ENCODE data around the gene SRPX.

Gene SRPX

DNA sequence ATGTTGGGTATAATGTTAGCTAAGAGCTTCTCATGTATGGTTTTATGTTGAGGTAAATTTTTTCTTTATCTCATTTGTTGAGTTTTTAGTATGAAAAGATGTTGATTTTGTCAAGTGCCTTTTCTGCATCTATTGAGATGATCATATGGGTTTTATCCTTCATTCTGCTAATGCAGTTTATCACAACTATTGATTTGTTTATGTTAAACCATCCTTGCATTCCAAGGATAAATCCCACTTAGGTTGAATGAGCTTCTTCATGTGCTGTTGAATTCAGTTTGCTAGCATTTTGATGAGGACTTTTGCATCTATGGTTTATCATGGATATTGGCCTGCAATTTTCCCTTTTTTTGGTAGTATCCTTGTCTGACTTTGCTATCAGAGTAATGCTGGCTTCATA, 121.0 kb downstream of the SRPX start:
- Histone ChIP-seq H3K27me3 (no peaks in the 10 kb centered on the region), H3K9me3 (no peaks in the 10 kb centered on the region), H3K4me1 (ENCODE audit: control insufficient read depth in 1 of 2, insufficient read depth in 1 of 2, low read depth in 1 of 2, low read length in 1 of 2) (no peaks in the 10 kb centered on the region), H3K4me3 (ENCODE audit: low read depth in 1 of 2, low read length in 1 of 2) (no peak overlapping the region), H3K27ac (no peak overlapping the region), H3K36me3 (no peaks in the 10 kb centered on the region)
- TF ChIP-seq, protein P1, sequence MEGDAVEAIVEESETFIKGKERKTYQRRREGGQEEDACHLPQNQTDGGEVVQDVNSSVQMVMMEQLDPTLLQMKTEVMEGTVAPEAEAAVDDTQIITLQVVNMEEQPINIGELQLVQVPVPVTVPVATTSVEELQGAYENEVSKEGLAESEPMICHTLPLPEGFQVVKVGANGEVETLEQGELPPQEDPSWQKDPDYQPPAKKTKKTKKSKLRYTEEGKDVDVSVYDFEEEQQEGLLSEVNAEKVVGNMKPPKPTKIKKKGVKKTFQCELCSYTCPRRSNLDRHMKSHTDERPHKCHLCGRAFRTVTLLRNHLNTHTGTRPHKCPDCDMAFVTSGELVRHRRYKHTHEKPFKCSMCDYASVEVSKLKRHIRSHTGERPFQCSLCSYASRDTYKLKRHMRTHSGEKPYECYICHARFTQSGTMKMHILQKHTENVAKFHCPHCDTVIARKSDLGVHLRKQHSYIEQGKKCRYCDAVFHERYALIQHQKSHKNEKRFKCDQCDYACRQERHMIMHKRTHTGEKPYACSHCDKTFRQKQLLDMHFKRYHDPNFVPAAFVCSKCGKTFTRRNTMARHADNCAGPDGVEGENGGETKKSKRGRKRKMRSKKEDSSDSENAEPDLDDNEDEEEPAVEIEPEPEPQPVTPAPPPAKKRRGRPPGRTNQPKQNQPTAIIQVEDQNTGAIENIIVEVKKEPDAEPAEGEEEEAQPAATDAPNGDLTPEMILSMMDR (IDR thresholded peaks at IDR 0.05), result no peak
